Liver (tissue), 2 donors: ENCODE results near the gene SEC14L6.

ENCODE experiments used
- HNF4A ChIP-seq, 2 donors: conservative IDR thresholded peaks; 2 replicates each; pipeline ENCODE4 v1.6.1; 2016; ENCODE audit warnings: antibody characterized with exemption in 2 of 2, mild to moderate bottlenecking in 2 of 2
- MAX ChIP-seq: IDR thresholded peaks from 2 replicates; pipeline ENCODE4 v1.6.1; 2016; ENCODE audit warnings: antibody characterized with exemption
- RAD21 ChIP-seq, 2 donors: IDR thresholded peaks; 2 replicates each; pipeline ENCODE4 v1.6.1; 2016; ENCODE audit warnings: antibody characterized with exemption in 2 of 2, mild to moderate bottlenecking in 2 of 2
- donor health status: healthy.

GRCh38 chr22:30495041-30495784, 51.3 kb downstream of the SEC14L6 start:
- TF ChIP-seq HNF4A (conservative IDR thresholded peaks at IDR 0.05) = no peak
- TF ChIP-seq MAX = no peak
- no peak for TF ChIP-seq RAD21 (IDR thresholded peaks at IDR 0.05)
